GM12865 (cell line): ENCODE results near the gene ACIN1.
"Not testable (repeated sequence)": the region's sequence is repeated elsewhere in the genome, so short reads cannot be mapped to it uniquely, and the experiment has no call there.

Experiments
- DNase-seq: peaks from one replicate; pipeline ENCODE4 v3.0.0; 2010; ENCODE audit warnings: low read depth
- H3K4me3 ChIP-seq: 2 replicates; pipeline ENCODE4 v1.5.1; 2011; ENCODE audit warnings: mild to moderate bottlenecking, low read depth, low read length, control low read depth
- CTCF ChIP-seq: IDR thresholded peaks from 2 replicates; pipeline ENCODE4 v1.5.1; 2011; ENCODE audit warnings: low read length, control low read depth, low read depth, inconsistent platforms; ENCODE audit not compliant: insufficient read depth; ENCODE audit errors: missing control alignments

Gene ACIN1

GRCh38 chr14:23021434-23021833 is 73.5 kb downstream of the ACIN1 start:
- no peak for TF ChIP-seq CTCF
- no peak for DNase-seq
- no peak overlapping the region for H3K4me3 ChIP-seq

DNA sequence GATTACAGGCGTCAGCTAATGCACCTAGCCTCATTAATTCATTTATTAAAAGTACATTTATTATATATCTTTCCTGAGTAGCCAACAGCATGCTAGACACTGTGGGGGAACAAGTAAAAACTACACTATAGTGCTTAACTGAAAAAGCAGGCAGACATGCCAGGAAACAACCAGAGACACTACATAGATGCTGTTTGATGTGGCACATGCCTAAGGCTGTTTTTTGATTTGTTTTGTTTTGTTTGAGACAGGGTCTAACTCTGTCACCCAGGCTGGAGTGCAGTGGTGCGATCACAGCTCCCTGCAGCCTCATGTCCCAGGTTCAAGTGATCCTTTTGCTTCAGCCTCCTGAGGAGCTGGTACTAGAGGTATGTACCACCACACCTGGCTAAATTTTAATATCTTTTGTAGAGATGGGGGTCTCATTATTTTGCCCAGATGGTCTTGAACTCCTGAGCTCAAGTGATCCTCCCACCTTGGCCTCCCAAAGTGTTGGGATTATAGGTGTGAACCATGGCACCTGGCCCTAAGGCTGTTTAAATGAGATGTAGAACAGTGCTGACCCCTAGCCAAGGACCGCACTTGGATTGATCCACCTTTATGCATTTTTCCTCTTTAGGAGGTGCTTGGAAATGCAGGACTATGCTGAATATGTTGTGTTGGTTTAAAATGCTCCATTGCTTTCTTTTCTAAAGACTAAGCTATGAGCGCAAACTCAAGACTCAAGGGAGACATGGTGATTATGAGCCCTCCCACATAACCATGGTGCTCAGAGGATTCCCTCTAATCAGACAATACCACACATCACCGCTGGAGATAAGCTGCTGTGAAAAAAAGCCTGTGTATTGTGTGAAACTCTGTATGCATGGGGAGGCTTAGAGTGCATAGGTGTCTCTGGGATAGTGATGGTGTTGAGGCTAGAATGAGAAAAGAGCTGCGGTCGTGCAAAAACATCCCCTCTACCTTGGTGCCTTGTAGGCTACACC is 74.5 kb downstream of the ACIN1 start:
- DNase-seq: no peak
- no peak overlapping the region for H3K4me3 ChIP-seq
- TF ChIP-seq CTCF: no peak

DNA sequence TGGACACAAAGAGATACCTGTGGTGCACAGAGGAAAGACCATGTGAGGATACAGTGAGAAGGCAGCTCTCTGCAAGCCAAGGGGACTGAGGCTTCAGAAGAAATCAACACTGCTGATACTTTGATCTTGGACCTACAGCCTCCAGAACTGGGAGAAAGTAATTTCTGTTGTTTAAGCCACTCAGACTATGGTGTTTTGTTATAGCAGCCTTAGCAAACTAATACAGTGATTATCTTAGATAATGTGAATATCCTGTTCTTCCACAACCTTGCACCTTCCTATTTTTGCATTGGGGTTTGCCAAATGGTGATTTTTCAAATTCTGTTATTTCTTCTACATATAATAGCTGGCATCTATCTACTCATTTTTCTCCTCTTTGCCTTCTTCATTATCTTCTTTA is 76.8 kb downstream of the ACIN1 start:
- DNase-seq: no peak
- TF ChIP-seq CTCF: no peak
- H3K4me3 ChIP-seq: no peak overlapping the region

GRCh38 chr14:23017091-23017490 is 77.8 kb downstream of the ACIN1 start:
- no peak for TF ChIP-seq CTCF
- H3K4me3 ChIP-seq: no peak overlapping the region
- no peak for DNase-seq

- H3K4me3 ChIP-seq: no peak overlapping the region
- no peak for DNase-seq
- TF ChIP-seq CTCF: no peak
These were observed 79.3 kb downstream of the ACIN1 start for GRCh38 chr14:23015618-23016017.

- DNase-seq, H3K4me3 ChIP-seq: not testable (repeated sequence)
These were observed 81.2 kb downstream of the ACIN1 start for GRCh38 chr14:23013749-23014054.

DNA sequence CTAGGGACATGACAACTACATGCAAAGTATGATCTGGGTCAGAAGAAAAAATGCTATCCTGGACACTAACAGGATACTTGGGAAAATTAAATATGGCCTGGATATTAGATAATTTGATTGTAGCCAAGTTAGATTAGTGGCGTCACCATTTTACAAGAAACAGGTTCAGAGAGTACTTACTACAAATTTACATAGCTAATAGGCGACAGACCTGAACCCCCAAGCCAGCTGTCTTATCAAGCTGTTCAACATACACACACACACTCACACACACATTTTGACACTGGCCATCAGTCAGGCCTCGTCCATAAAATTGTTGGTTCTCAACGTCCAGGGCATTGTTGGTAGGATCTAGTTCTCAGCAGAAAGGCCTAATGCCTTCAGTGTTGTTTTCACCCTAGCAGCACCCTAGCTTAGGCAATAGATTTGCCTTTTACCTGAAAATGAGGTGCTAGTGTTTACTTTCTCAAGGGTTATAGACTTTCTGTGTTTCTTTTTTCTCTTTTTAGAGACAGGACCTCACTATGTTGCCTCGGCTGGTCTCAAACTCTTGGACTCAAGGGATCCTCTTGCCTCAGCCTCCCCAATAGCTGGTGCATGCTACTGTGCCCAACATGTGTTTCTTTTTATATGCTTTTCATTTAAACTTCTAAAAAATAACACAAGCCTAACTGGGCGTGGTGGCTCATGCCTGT is 81.7 kb downstream of the ACIN1 start:
- DNase-seq: no peak
- no peak overlapping the region for H3K4me3 ChIP-seq
- no peak for TF ChIP-seq CTCF
